IMR-90 (cell line): ENCODE data around the gene TMEM95. TPM values are rescaled to one million over a fixed set of nuclear protein-coding genes. Genes with fewer than 3 reads are reported as not detected.
A peak's percentile ranks its signal among the peaks of the same experiment; 100 is the strongest.

ENCODE experiments used
- ATAC-seq: fragments of 200-7000 bp; cut with Tn5 transposase; 2 replicates; pipeline ENCODE4 v1.9.1; 2020; ENCODE audit warnings: low read depth, mild to moderate bottlenecking, moderate library complexity
- BruUV-seq: library from RNA; stranded (reverse); fragments of 400-500 nt; replicated peaks from 2 replicates; lab custom pipeline; 2021; lab: Mats Ljungman, UMichigan
- CTCF ChIA-PET: fragments of 300-600 bp; formaldehyde crosslinking; extraction: SDS; loops from one replicate; lab custom pipeline; 2021; ENCODE audit warnings: antibody characterized with exemption; lab: Yijun Ruan, JAX
- POLR2A ChIA-PET: fragments of 300-600 bp; sonication (Branson Sonifier 250); formaldehyde crosslinking; loops from one replicate; lab custom pipeline; 2022; ENCODE audit warnings: antibody characterized with exemption; ENCODE audit not compliant: unreplicated experiment; lab: Charles Lee
- DNase-seq: peaks from one replicate; pipeline ENCODE4 v3.0.0; 2013
- H2AFZ ChIP-seq: replicated peaks from 2 replicates; pipeline ENCODE3; 2013; ENCODE audit warnings: low read length, mild to moderate bottlenecking; ENCODE audit not compliant: poor library complexity
- H2AK5ac ChIP-seq: 2 replicates; pipeline ENCODE4 v1.6.1; 2013; ENCODE audit warnings: low read depth, low read length, inconsistent platforms
- H2AK9ac ChIP-seq: replicated peaks from 2 replicates; pipeline ENCODE3; 2013; ENCODE audit warnings: mild to moderate bottlenecking, low read depth, low read length, moderate library complexity; ENCODE audit not compliant: poor library complexity
- H2BK120ac ChIP-seq: 2 replicates; pipeline ENCODE4 v1.6.1; 2013; ENCODE audit warnings: low read depth, low read length, inconsistent platforms
- H2BK15ac ChIP-seq: 3 replicates; pipeline ENCODE4 v1.6.1; 2013; ENCODE audit warnings: low read depth, low read length, inconsistent platforms
- H2BK20ac ChIP-seq: 2 replicates; pipeline ENCODE4 v1.6.1; 2013; ENCODE audit warnings: low read depth, mild to moderate bottlenecking, inconsistent platforms, low read length, moderate library complexity
- H2BK5ac ChIP-seq: 2 replicates; pipeline ENCODE4 v1.6.1; 2013; ENCODE audit warnings: mild to moderate bottlenecking, low read depth, low read length, inconsistent platforms; ENCODE audit not compliant: poor library complexity, severe bottlenecking
- H3K14ac ChIP-seq: replicated peaks from 2 replicates; pipeline ENCODE4 v1.6.1; 2013; ENCODE audit warnings: low read depth, low read length, inconsistent platforms
- H3K18ac ChIP-seq: 2 replicates; pipeline ENCODE4 v1.6.1; 2013; ENCODE audit warnings: low read depth, low read length, control low read depth
- H3K23ac ChIP-seq: 2 replicates; pipeline ENCODE4 v1.6.1; 2013; ENCODE audit warnings: low read depth, low read length, inconsistent platforms
- H3K27ac ChIP-seq: 2 replicates; pipeline ENCODE4 v1.5.1; 2013; ENCODE audit warnings: mild to moderate bottlenecking, control low read depth, low read length; ENCODE audit not compliant: insufficient read depth
- H3K27me3 ChIP-seq: 2 replicates; pipeline ENCODE4 v1.6.1; 2013; ENCODE audit warnings: low read length; ENCODE audit not compliant: control insufficient read depth, insufficient read depth
- H3K36me3 ChIP-seq: 2 replicates; pipeline ENCODE4 v1.6.1; 2013; ENCODE audit warnings: low read length, mixed read lengths; ENCODE audit not compliant: control insufficient read depth, insufficient read depth
- H3K4ac ChIP-seq: 2 replicates; pipeline ENCODE4 v1.6.1; 2013; ENCODE audit warnings: low read depth, low read length, inconsistent platforms
- H3K4me1 ChIP-seq: 2 replicates; pipeline ENCODE4 v1.6.1; 2013; ENCODE audit warnings: low read length, mixed read lengths; ENCODE audit not compliant: control insufficient read depth, insufficient read depth
- H3K4me2 ChIP-seq: 2 replicates; pipeline ENCODE4 v1.6.1; 2013; ENCODE audit warnings: low read depth, mild to moderate bottlenecking, control low read depth, low read length, moderate library complexity
- H3K4me3 ChIP-seq: 2 replicates; pipeline ENCODE4 v1.5.1; 2013; ENCODE audit warnings: low read depth, mild to moderate bottlenecking, control low read depth, low read length, moderate library complexity; ENCODE audit not compliant: insufficient read depth
- H3K56ac ChIP-seq: 2 replicates; pipeline ENCODE4 v1.6.1; 2013; ENCODE audit warnings: low read length, inconsistent platforms; ENCODE audit not compliant: insufficient read depth; ENCODE audit errors: extremely low read depth
- H3K79me1 ChIP-seq, 2 experiments: 2 replicates each; pipeline ENCODE4 v1.6.1; 2013; ENCODE audit warnings: low read length in 2 of 2, inconsistent platforms in 1 of 2, low read depth in 1 of 2
- H3K9ac ChIP-seq: 2 replicates; pipeline ENCODE4 v1.6.1; 2013; ENCODE audit warnings: low read depth, low read length, control low read depth
- H3K9me1 ChIP-seq: 2 replicates; pipeline ENCODE4 v1.6.1; 2013; ENCODE audit warnings: low read length, inconsistent platforms; ENCODE audit not compliant: insufficient read depth
- H3K9me3 ChIP-seq: 2 replicates; pipeline ENCODE4 v1.6.1; 2013; ENCODE audit warnings: low read length; ENCODE audit not compliant: control insufficient read depth, insufficient read depth
- H4K20me1 ChIP-seq: 2 replicates; pipeline ENCODE4 v1.6.1; 2013; ENCODE audit warnings: low read length, inconsistent platforms; ENCODE audit not compliant: insufficient read depth
- H4K5ac ChIP-seq: 2 replicates; pipeline ENCODE4 v1.6.1; 2013; ENCODE audit warnings: mild to moderate bottlenecking, low read depth, low read length, control low read depth
- H4K8ac ChIP-seq, 2 experiments: 2 replicates each; pipeline ENCODE4 v1.6.1; 2013; ENCODE audit warnings: low read depth in 2 of 2, low read length in 2 of 2, control low read depth in 1 of 2, inconsistent platforms in 1 of 2
- H4K91ac ChIP-seq: 2 replicates; pipeline ENCODE4 v1.6.1; 2013; ENCODE audit warnings: low read depth, low read length, inconsistent platforms; ENCODE audit not compliant: insufficient read depth
- CHD1 ChIP-seq: IDR thresholded peaks from 2 replicates; pipeline ENCODE4 v1.6.1; 2012; ENCODE audit warnings: low read depth, low read length, improper control_type of control experiment
- MAFK ChIP-seq: IDR thresholded peaks from 2 replicates; pipeline ENCODE4 v1.6.1; 2012; ENCODE audit warnings: low read depth, low read length, improper control_type of control experiment
- MXI1 ChIP-seq: IDR thresholded peaks from 2 replicates; pipeline ENCODE4 v1.6.1; 2012; ENCODE audit warnings: low read depth, mild to moderate bottlenecking, low read length, moderate library complexity, borderline replicate concordance
- NFE2L2 ChIP-seq: fragments of 150-350 bp; IDR thresholded peaks from 2 replicates; pipeline ENCODE4 v1.6.1; 2016; ENCODE audit warnings: low read depth, mild to moderate bottlenecking, low read length
- RAD21 ChIP-seq: IDR thresholded peaks from 2 replicates; pipeline ENCODE4 v1.6.1; 2012; ENCODE audit warnings: low read length, improper control_type of control experiment
- SMC3 ChIP-seq: fragments of 150-350 bp; IDR thresholded peaks from 2 replicates; pipeline ENCODE4 v1.6.1; 2016; ENCODE audit warnings: low read depth, mild to moderate bottlenecking, antibody characterized with exemption, low read length, moderate library complexity
- WGBS, 2 experiments: methylation state at CpG; one replicate each; pipeline versions ENCODE4 v1.1.5 to v1.1.7; 2013; ENCODE audit warnings: missing lambda C conversion rate in 2 of 2; ENCODE audit not compliant: insufficient read length in 1 of 2; ENCODE audit errors: extremely low coverage in 2 of 2; 5-methylcytosine and 5-hydroxymethylcytosine counted together
- dilution Hi-C: fragments of 300-500 bp; cut with HindIII; formaldehyde crosslinking; loops from one replicate; pipeline ENCODE4 v1.14.3; 2018; ENCODE audit warnings: low sequenced_read_pairs; ENCODE audit not compliant: unreplicated experiment
- in situ Hi-C: fragments of 300-500 bp; cut with MboI; formaldehyde crosslinking; loops from 3 replicates; pipeline ENCODE4 v1.14.3; 2019; ENCODE audit warnings: low sequenced_read_pairs, inconsistent platforms, mixed read lengths
- intact Hi-C: fragments of 100-400 bp; cut with micrococcal nuclease; formaldehyde crosslinking; loops from 2 replicates; pipeline ENCODE4 v1.10.0; 2022
- polyA plus RNA-seq, 3 experiments: library from polyadenylated mRNA; depleted of rRNA; stranded (reverse); fragments of >200 nt; gene quantifications; 2 replicates each; pipeline ENCODE4 v1.2.3, GENCODE V29; 2012; ENCODE audit warnings: low replicate concordance in 1 of 3
- total RNA-seq: library from RNA; depleted of rRNA; stranded (reverse); fragments of >200 nt; gene quantifications from 2 replicates; pipeline ENCODE4 v1.2.3, GENCODE V29; 2012
- TF ChIP-seq, protein P1 (sequence below): fragments of 150-350 bp; IDR thresholded peaks from 2 replicates; pipeline ENCODE4 v1.6.1; 2017; ENCODE audit warnings: mild to moderate bottlenecking, antibody characterized with exemption, low read length, low read depth

Gene TMEM95
- total and polyA plus RNA-seq, 2 of the 4 experiments (the other 2 are of a cell fraction), result not detected

DNA sequence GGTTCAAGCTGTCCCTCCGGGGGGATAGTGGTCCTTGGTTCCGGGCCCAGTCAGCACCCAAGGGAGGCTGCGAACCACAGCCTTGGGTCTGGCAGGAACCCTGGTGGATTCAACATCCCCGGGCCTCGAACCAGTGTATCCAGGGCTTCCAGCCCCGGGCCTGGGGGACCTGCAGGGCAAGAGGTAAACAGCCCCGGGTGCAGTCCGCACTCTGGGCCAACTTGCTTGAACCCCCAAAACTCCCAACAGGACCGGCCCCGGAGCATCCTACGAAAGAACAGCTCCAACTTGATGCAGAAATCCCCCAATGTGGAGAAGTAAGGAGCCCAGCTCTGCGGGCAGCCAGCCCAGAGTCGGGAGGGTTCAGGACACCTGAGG, 24.3 kb upstream of the TMEM95 start:
- ATAC-seq, result no peak
- WGBS, 2 experiments, result no CpG with 5 or more reads among the region's 13 CpGs
- Histone ChIP-seq H2AK9ac (peak overlapping the region; percentile 83), H3K27ac (peak overlapping the region; percentile 72), H3K56ac (no peak overlapping the region), H4K5ac (peak overlapping the region; percentile 58), H3K18ac (no peak overlapping the region), H3K14ac (peak overlapping the region; percentile 62; the same call in 1 of the 2 replicates), H3K9me1 (peaks cover 6% of the 10 kb centered on the region; the same call in 1 of the 2 replicates), H2AFZ (peak overlapping the region; percentile 97), H3K4ac (peak overlapping the region; percentile 23; the same call in 1 of the 2 replicates), H2BK20ac (no peak overlapping the region), H4K20me1 (no peaks in the 10 kb centered on the region), H3K36me3 (peaks cover 7% of the 10 kb centered on the region), H4K91ac (0 out of 2 replicates have a peak overlapping the region, but pooled peaks have one; percentile 9), H3K27me3 (peaks cover 5% of the 10 kb centered on the region), H3K9me3 (no peaks in the 10 kb centered on the region), H3K4me3 (peak overlapping the region; percentile 86), H2BK5ac (peak overlapping the region; percentile 65), H2AK5ac (peak overlapping the region; percentile 35; the same call in 1 of the 2 replicates), H3K23ac (peak overlapping the region; percentile 10; the same call in 1 of the 2 replicates), H3K9ac (peak overlapping the region; percentile 55), H2BK120ac (no peak overlapping the region), H3K4me1 (peaks cover 5% of the 10 kb centered on the region; the same call in 1 of the 2 replicates), H3K4me2 (peak overlapping the region; percentile 90), H4K8ac (peak overlapping the region; percentile 39 to 84; a peak in 3 of 4 replicates), H2BK15ac (0 out of 3 replicates have a peak overlapping the region, but pooled peaks have one; percentile 26), H3K79me1 (peaks cover 10 to 21% of the 10 kb centered on the region in 2 experiments; a peak in 3 of 4 replicates)
- ChIA-PET CTCF (no interaction called here), POLR2A (no interaction called here)
- no peak for DNase-seq
- dilution Hi-C loops, result no loop called here
- BruUV-seq, result no TSS peak
- in situ Hi-C loops, result loop anchor here (5.0 kb wide), 1 partner anchor 53 kb away; no protein-coding TSS in a partner anchor
- intact Hi-C loops, result no loop called here
- TF ChIP-seq RAD21 (no peak), MAFK (no peak), NFE2L2 (no peak), SMC3 (no peak), MXI1 (peak; percentile 4; the same call in 1 of the 2 replicates), CHD1 (no peak)
- TF ChIP-seq, protein P1, sequence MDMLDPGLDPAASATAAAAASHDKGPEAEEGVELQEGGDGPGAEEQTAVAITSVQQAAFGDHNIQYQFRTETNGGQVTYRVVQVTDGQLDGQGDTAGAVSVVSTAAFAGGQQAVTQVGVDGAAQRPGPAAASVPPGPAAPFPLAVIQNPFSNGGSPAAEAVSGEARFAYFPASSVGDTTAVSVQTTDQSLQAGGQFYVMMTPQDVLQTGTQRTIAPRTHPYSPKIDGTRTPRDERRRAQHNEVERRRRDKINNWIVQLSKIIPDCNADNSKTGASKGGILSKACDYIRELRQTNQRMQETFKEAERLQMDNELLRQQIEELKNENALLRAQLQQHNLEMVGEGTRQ, result no peak
